Stomach (tissue), 9 donors: ENCODE results near the gene ARFIP1. TPM values are rescaled to one million over a fixed set of nuclear protein-coding genes. Genes with fewer than 3 reads are reported as not detected.

ENCODE experiments used
- DNase-seq, 2 donors: peaks; one replicate each; pipeline versions ENCODE4 v3.0.0 to v3.0.0-alpha.2; 2013 to 2019
- H3K27ac ChIP-seq, 5 donors: fragments of 200-600 bp in 4 of 5; sonication (generic) in 4 of 5; one replicate each; pipeline ENCODE4 v1.5.1; 2013 to 2019; ENCODE audit warnings: mild to moderate bottlenecking in 1 of 5, moderate library complexity in 1 of 5
- H3K27me3 ChIP-seq, 3 donors: fragments of 200-600 bp; sonication (generic); one replicate each; pipeline ENCODE4 v1.5.1; 2017 to 2019; ENCODE audit warnings: mixed run types in 1 of 3
- H3K36me3 ChIP-seq, 4 donors: fragments of 200-600 bp; sonication (generic); 1 replicate in 3 of 4; 2 replicates in 1 of 4; pipeline ENCODE4 v1.5.1; 2016 to 2019
- H3K4me1 ChIP-seq, 4 donors: fragments of 200-600 bp; sonication (generic); one replicate each; pipeline ENCODE4 v1.5.1; 2016 to 2019
- H3K4me3 ChIP-seq, 4 donors: fragments of 200-600 bp; sonication (generic) in 3 of 4; one replicate each; pipeline ENCODE4 v1.5.1; 2016 to 2019; ENCODE audit warnings: mild to moderate bottlenecking in 1 of 4
- H3K9me3 ChIP-seq, 4 donors: fragments of 200-600 bp; sonication (generic); one replicate each; pipeline ENCODE4 v1.5.1; 2016 to 2019
- EP300 ChIP-seq: sonication (generic); formaldehyde crosslinking; IDR thresholded peaks from one replicate; pipeline ENCODE4 v1.6.1; 2017; ENCODE audit warnings: antibody characterized with exemption
- POLR2A ChIP-seq, 4 donors: fragments of 450-650 bp; IDR thresholded peaks; one replicate each; pipeline ENCODE4 v1.6.1; 2016; ENCODE audit warnings: antibody characterized with exemption in 4 of 4, control low read depth in 2 of 4, mild to moderate bottlenecking in 1 of 4, moderate library complexity in 1 of 4
- POLR2AphosphoS5 ChIP-seq, 3 donors: sonication (generic); formaldehyde crosslinking; IDR thresholded peaks; one replicate each; pipeline ENCODE4 v1.6.1; 2016; ENCODE audit warnings: antibody characterized with exemption in 3 of 3
- WGBS, 5 donors: extraction: QIAGEN DNeasy Blood & Tissue Kit in 3 of 5; methylation state at CpG; one replicate each; pipeline versions ENCODE4 v1.1.5 to v1.1.7; 2013 to 2018; 5-methylcytosine and 5-hydroxymethylcytosine counted together
- intact Hi-C: fragments of 100-400 bp; cut with DNase I; formaldehyde crosslinking; loops from one replicate; pipeline ENCODE4 v1.15.1; 2023; ENCODE audit warnings: low total_unique reads
- polyA plus RNA-seq, 3 donors: library from polyadenylated mRNA; stranded (reverse); fragments of 200-250 nt; gene quantifications; one replicate each; pipeline ENCODE4 v1.2.3, GENCODE V29; 2013
- total RNA-seq, 5 donors: library from RNA; depleted of rRNA; stranded (reverse); fragments of >200 nt; gene quantifications; one replicate each; pipeline versions ENCODE4 v1.1.0 to v1.2.3, GENCODE V29; 2014 to 2016
- TF ChIP-seq, protein P1 (sequence below), 7 experiments: fragments of 450-650 bp in 4 of 7; fragments of 200-600 bp in 3 of 7; sonication (generic) in 3 of 7; IDR thresholded peaks; one replicate each; pipeline ENCODE4 v1.5.1; 2016 to 2019; ENCODE audit warnings: antibody characterized with exemption in 7 of 7, control low read depth in 2 of 7, mild to moderate bottlenecking in 1 of 7
- donor health status: healthy with polysubstance abuse.
- donor health status: Bipolar disorder and iron deficiency.
- donor health status: healthy.

ARFIP1 gene
- total and polyA plus RNA-seq, 8 donors, result 15.3 to 103 (median 39.4) TPM

DNA sequence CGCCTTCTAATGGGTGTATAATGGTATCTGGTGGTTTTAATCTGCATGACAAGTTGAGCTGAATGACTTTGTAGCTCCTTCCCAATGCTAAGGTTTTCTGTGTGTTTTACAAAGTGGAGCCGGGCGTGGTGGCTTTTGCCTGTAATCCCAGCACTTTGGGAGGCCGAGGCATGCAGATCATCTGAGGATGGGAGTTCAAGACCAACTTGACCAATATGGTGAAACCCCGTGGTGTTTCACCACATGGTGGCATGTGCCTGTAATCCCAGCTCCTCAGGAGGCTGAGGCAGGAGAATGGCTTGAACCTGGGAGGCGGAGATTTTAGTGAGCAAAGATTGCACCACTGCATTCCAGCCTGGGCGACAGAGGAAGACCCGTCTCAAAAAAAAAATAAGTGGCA lies 28.9 kb downstream of the ARFIP1 start:
- TF ChIP-seq, protein P1, sequence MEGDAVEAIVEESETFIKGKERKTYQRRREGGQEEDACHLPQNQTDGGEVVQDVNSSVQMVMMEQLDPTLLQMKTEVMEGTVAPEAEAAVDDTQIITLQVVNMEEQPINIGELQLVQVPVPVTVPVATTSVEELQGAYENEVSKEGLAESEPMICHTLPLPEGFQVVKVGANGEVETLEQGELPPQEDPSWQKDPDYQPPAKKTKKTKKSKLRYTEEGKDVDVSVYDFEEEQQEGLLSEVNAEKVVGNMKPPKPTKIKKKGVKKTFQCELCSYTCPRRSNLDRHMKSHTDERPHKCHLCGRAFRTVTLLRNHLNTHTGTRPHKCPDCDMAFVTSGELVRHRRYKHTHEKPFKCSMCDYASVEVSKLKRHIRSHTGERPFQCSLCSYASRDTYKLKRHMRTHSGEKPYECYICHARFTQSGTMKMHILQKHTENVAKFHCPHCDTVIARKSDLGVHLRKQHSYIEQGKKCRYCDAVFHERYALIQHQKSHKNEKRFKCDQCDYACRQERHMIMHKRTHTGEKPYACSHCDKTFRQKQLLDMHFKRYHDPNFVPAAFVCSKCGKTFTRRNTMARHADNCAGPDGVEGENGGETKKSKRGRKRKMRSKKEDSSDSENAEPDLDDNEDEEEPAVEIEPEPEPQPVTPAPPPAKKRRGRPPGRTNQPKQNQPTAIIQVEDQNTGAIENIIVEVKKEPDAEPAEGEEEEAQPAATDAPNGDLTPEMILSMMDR (IDR thresholded peaks at IDR 0.05), result no peak
- TF ChIP-seq POLR2AphosphoS5 (IDR thresholded peaks at IDR 0.05) (no peak), POLR2A (IDR thresholded peaks at IDR 0.05) (no peak), EP300 (no peak)
- Histone ChIP-seq H3K27me3 (no peaks in the 10 kb centered on the region), H3K36me3 (no peaks in the 10 kb centered on the region), H3K27ac (no peak overlapping the region), H3K9me3 (peaks cover 0 to 6% (median 0%) of the 10 kb centered on the region in 4 donors), H3K4me3 (no peak overlapping the region), H3K4me1 (peaks cover 0 to 37% (median 10%) of the 10 kb centered on the region in 4 donors)
- WGBS, 5 donors, result 82 to 93% (median 92%) methylated on average over 8 of the region's 8 CpGs
- intact Hi-C loops, result no loop called here
- no peak for DNase-seq

DNA sequence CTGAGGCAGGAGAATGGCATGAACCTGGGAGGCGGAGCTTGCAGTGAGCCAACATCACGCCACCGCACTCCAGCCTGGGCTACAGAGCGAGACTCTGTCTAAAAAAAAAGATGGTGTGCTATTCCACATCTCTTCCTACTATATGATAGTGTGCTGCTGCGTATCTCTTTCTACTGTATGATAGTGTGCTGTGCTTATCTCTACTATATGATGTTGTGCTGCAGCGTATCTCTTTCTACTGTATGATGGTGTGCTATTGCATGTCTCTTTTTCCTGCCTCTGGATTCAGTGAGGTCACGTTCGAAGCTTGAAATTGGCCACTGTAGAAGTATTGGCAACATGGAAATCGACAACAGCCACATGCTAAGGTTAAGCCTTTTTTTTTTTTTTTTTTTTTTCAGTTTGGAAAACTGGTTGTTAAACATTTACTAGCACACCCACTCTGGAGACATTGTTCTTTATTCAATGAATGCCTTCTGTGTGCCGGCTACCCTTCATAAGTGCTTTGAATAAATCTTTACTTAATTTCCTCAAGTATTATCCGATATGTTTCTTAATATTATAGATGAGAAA lies 31.0 kb downstream of the ARFIP1 start:
- no peak overlapping the region for H3K27ac ChIP-seq
- WGBS, 5 donors, result 57 to 71% (median 62%) methylated on average over 11 of the region's 11 CpGs
- intact Hi-C loops, result no loop called here
- peaks cover 0 to 13% (median 3%) of the 10 kb centered on the region in 4 donors for H3K9me3 ChIP-seq
- no peaks in the 10 kb centered on the region for H3K27me3 ChIP-seq
- DNase-seq, result peak in 1 of 2 donors; percentile 31
- TF ChIP-seq POLR2A (IDR thresholded peaks at IDR 0.05) (no peak), POLR2AphosphoS5 (IDR thresholded peaks at IDR 0.05) (no peak), EP300 (no peak)
- TF ChIP-seq, protein P1 (IDR thresholded peaks at IDR 0.05), result no peak
- peaks cover 0 to 23% (median 6%) of the 10 kb centered on the region in 4 donors for H3K4me1 ChIP-seq
- no peak overlapping the region for H3K4me3 ChIP-seq
- peaks cover 0 to 6% (median 0%) of the 10 kb centered on the region in 4 donors for H3K36me3 ChIP-seq

DNA sequence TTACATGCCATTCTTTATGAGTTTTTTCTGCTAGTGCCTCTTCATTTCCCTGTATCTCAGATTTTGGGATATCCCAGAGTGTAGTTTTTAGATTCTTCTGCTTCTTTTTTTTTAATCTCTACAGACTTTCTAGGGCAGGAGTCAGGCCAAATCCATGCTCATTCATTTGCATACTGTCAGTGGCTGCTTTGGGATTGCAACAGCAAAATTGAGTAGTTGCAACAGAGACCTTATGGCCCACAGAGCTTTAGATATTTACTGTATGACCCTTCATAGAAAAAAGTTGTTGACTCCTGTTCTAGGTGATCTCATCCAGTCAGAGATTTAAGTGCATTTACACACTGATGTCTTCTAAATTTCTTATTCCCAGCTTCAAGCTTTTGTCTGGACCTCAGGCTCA lies 35.3 kb downstream of the ARFIP1 start:
- H3K9me3 ChIP-seq, result peaks cover 0 to 13% (median 3%) of the 10 kb centered on the region in 4 donors
- no peak for TF ChIP-seq EP300
- TF ChIP-seq POLR2A (IDR thresholded peaks at IDR 0.05), result no peak
- no peak for TF ChIP-seq POLR2AphosphoS5 (IDR thresholded peaks at IDR 0.05)
- TF ChIP-seq, protein P1 (IDR thresholded peaks at IDR 0.05), result no peak
- H3K27ac ChIP-seq, result no peak overlapping the region
- DNase-seq, result no peak
- H3K4me1 ChIP-seq, result peaks cover 0 to 15% (median 5%) of the 10 kb centered on the region in 4 donors
- no peak overlapping the region for H3K4me3 ChIP-seq
- intact Hi-C loops, result no loop called here
- H3K36me3 ChIP-seq, result peaks cover 0 to 24% (median 13%) of the 10 kb centered on the region in 4 donors
- no peaks in the 10 kb centered on the region for H3K27me3 ChIP-seq

DNA sequence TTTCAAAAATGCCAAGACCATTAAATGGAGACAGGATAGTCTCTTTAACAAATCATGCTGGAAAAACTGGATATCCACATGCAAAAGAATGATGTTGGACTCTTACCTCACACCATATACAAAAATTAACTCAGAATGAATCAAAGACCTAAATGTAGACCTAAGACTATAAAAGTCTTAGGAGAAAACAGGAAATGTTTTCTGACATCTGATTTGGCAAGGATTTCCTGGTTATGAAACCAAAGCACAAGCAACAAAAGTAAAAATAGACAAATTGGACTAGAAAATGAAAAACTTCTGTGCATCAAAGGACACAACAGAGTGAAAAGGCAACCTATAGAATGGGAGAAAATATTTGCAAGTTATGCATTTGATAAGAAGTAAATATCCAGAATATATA lies 37.6 kb downstream of the ARFIP1 start:
- TF ChIP-seq, protein P1 (IDR thresholded peaks at IDR 0.05), result no peak
- TF ChIP-seq POLR2A (IDR thresholded peaks at IDR 0.05) (no peak), EP300 (no peak), POLR2AphosphoS5 (IDR thresholded peaks at IDR 0.05) (no peak)
- H3K27me3 ChIP-seq, result no peaks in the 10 kb centered on the region
- H3K27ac ChIP-seq, result no peak overlapping the region
- H3K4me1 ChIP-seq, result no peaks in the 10 kb centered on the region
- no peak overlapping the region for H3K4me3 ChIP-seq
- H3K36me3 ChIP-seq, result peaks cover 0 to 24% (median 13%) of the 10 kb centered on the region in 4 donors
- intact Hi-C loops, result no loop called here
- DNase-seq, result no peak
- H3K9me3 ChIP-seq, result peaks cover 0 to 13% (median 3%) of the 10 kb centered on the region in 4 donors
